PC-9 (cell line): Measurements from ENCODE around the gene GPR32.

Source experiments
- EZH2 ChIP-seq: fragments of 200-600 bp; sonication (generic); IDR thresholded peaks from 2 replicates; pipeline ENCODE4 v1.8.0; 2017; ENCODE audit warnings: antibody characterized with exemption, low read depth
- TF ChIP-seq, protein P1 (sequence below): fragments of 200-600 bp; sonication (generic); conservative IDR thresholded peaks from 2 replicates; pipeline ENCODE4 v1.6.1; 2017; ENCODE audit warnings: mixed run types, antibody characterized with exemption, mild to moderate bottlenecking, moderate library complexity

DNA sequence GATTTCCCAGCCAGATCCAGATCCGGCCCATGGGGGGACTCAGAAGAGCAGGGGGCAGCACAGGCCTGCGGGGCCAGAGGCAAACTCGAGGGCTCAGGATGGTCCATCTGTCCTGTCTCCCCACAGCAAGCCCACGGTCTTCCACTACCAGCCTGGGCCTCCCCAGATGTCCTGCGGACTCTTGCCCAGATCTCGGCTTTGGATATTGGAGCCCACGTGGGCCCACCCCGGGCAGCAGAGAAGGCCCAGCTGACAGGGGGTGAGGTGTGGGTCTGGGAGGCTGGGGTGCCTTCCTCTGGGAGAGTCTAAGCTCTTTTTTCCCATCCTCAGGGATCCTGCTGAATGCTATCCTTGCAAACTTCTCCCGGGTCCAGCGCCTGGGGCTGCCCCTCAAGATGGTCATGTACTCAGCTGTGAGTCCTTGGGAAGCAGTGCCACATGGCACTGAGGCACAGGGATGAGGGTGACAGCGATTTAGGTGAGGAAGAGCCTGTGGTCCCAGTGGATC lies 23.3 kb downstream of the GPR32 start:
- TF ChIP-seq, protein P1, sequence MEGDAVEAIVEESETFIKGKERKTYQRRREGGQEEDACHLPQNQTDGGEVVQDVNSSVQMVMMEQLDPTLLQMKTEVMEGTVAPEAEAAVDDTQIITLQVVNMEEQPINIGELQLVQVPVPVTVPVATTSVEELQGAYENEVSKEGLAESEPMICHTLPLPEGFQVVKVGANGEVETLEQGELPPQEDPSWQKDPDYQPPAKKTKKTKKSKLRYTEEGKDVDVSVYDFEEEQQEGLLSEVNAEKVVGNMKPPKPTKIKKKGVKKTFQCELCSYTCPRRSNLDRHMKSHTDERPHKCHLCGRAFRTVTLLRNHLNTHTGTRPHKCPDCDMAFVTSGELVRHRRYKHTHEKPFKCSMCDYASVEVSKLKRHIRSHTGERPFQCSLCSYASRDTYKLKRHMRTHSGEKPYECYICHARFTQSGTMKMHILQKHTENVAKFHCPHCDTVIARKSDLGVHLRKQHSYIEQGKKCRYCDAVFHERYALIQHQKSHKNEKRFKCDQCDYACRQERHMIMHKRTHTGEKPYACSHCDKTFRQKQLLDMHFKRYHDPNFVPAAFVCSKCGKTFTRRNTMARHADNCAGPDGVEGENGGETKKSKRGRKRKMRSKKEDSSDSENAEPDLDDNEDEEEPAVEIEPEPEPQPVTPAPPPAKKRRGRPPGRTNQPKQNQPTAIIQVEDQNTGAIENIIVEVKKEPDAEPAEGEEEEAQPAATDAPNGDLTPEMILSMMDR, result no peak
- no peak for TF ChIP-seq EZH2
